B cell (primary cell): ENCODE results near the gene SYNE2.

Experiments used
- CTCF ChIP-seq: fragments of 200-600 bp; IDR thresholded peaks from one replicate; pipeline ENCODE4 v1.8.0; 2022; ENCODE audit warnings: antibody characterized with exemption, mild to moderate bottlenecking
- EZH2 ChIP-seq: IDR thresholded peaks from 2 replicates; pipeline ENCODE4 v1.6.1; 2012; ENCODE audit warnings: borderline replicate concordance, low read depth, mild to moderate bottlenecking, moderate library complexity, low read length; ENCODE audit not compliant: insufficient read depth, poor library complexity, severe bottlenecking

GRCh38 chr14:64098120-64098519 is 245.3 kb downstream of the SYNE2 start:
- TF ChIP-seq CTCF = no peak
- TF ChIP-seq EZH2 = no peak
